ENCODE results near the gene SUFU. TPM values are rescaled to one million over a fixed set of nuclear protein-coding genes. Genes with fewer than 3 reads are reported as not detected.
A peak's percentile ranks its signal among the peaks of the same experiment; 100 is the strongest.

SUFU gene
- total and polyA plus RNA-seq, 8 donors = 0.29 to 26.3 (median 3.7) TPM

DNA sequence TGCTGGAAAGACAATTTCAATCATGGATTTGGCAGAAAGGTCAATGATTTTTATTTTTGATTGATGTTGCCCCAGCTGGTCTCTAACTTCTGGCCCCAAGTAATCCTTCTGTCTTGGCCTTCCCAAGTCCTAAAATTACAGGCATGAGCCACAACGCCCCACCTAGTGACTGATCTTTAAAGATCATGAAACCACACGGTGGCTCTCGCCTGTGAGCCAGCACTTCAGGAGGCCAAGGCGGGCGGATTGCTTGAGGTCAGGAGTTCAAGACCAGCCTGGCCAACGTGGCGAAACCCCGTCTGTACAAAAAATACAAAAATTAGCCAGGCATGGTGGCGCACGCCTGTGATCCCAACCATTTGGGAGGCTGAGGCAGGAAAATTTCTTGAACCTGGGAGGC lies 39.8 kb upstream of the SUFU start:
- Histone ChIP-seq H3K9me3 (no peaks in the 10 kb centered on the region), H3K27me3 (no peaks in the 10 kb centered on the region), H3K27ac (no peak overlapping the region), H3K36me3 (no peaks in the 10 kb centered on the region), H3K4me1 (peaks cover 10 to 51% (median 36%) of the 10 kb centered on the region in 4 donors), H3K4me3 (no peak overlapping the region)
- intact Hi-C loops (cut with DNase I; ENCODE audit: low total_unique reads) = no loop called here
- DNase-seq = no peak
- TF ChIP-seq POLR2AphosphoS5 (IDR thresholded peaks at IDR 0.05) (no peak), EP300 (IDR thresholded peaks at IDR 0.05) (no peak), POLR2A (IDR thresholded peaks at IDR 0.05) (no peak)
- TF ChIP-seq, protein P1, sequence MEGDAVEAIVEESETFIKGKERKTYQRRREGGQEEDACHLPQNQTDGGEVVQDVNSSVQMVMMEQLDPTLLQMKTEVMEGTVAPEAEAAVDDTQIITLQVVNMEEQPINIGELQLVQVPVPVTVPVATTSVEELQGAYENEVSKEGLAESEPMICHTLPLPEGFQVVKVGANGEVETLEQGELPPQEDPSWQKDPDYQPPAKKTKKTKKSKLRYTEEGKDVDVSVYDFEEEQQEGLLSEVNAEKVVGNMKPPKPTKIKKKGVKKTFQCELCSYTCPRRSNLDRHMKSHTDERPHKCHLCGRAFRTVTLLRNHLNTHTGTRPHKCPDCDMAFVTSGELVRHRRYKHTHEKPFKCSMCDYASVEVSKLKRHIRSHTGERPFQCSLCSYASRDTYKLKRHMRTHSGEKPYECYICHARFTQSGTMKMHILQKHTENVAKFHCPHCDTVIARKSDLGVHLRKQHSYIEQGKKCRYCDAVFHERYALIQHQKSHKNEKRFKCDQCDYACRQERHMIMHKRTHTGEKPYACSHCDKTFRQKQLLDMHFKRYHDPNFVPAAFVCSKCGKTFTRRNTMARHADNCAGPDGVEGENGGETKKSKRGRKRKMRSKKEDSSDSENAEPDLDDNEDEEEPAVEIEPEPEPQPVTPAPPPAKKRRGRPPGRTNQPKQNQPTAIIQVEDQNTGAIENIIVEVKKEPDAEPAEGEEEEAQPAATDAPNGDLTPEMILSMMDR (IDR thresholded peaks at IDR 0.05) = no peak
- 81 to 84% (median 82%) methylated on average over 10 of the region's 10 CpGs for WGBS, 5 donors

DNA sequence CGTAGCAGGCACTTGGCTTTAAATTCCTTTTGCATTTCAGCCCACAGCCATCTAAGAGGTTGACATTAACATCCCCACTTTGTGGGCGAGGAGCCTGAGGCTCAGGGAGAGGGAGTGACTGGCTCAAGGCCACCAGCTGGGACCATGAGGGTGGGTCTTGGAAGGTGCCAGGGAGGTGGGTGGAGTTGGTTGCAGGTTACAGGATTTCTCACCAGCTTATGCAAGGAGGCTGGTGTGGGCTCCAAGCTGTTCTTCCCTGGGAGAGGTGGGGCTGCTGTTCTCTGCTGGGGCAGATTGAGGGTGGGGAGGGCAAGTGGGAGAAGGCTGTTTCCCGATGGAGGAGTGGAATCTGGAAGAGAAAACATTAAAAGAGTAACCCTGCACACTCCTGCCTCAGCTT lies 38.3 kb upstream of the SUFU start:
- no peak for DNase-seq
- Histone ChIP-seq H3K36me3 (peaks cover 0 to 10% (median under 1%) of the 10 kb centered on the region in 4 donors), H3K4me3 (no peak overlapping the region), H3K9me3 (no peaks in the 10 kb centered on the region), H3K4me1 (peaks cover 10 to 54% (median 36%) of the 10 kb centered on the region in 4 donors), H3K27ac (no peak overlapping the region), H3K27me3 (no peaks in the 10 kb centered on the region)
- WGBS, 5 donors = 59 to 70% (median 66%) methylated on average over 3 of the region's 3 CpGs
- no peak for TF ChIP-seq POLR2A (IDR thresholded peaks at IDR 0.05)
- TF ChIP-seq, protein P1 (IDR thresholded peaks at IDR 0.05) = no peak
- no peak for TF ChIP-seq POLR2AphosphoS5 (IDR thresholded peaks at IDR 0.05)
- TF ChIP-seq EP300 (IDR thresholded peaks at IDR 0.05) = no peak
- intact Hi-C loops (cut with DNase I; ENCODE audit: low total_unique reads) = no loop called here

DNA sequence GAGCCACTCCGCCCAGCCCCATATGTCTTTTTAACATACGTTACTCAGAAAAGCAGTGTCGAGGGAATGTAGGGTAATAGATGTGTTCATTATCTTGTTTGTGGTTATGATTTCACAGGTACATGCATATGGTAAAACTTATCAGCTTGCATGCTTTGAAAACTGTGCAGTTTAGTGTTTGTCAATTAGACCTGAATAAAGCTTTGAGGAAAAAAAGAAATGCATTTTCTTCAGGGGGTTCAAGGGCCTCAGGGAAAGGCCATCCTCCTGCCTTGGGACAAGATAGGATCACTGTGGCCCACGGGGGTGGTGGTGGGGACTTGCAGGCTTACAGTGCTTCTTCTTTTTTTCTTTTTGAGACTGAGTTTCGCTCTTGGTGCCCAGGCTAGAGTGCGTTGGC lies 36.5 kb upstream of the SUFU start:
- H3K27me3 ChIP-seq = no peaks in the 10 kb centered on the region
- 62 to 79% (median 72%) methylated on average over 6 of the region's 6 CpGs for WGBS, 5 donors
- TF ChIP-seq POLR2AphosphoS5 (IDR thresholded peaks at IDR 0.05) = no peak
- TF ChIP-seq, protein P1 (IDR thresholded peaks at IDR 0.05) = no peak
- no peak for TF ChIP-seq EP300 (IDR thresholded peaks at IDR 0.05)
- no peak for TF ChIP-seq POLR2A (IDR thresholded peaks at IDR 0.05)
- H3K36me3 ChIP-seq = peaks cover 0 to 19% (median 7%) of the 10 kb centered on the region in 4 donors
- no peak overlapping the region for H3K4me3 ChIP-seq
- H3K4me1 ChIP-seq = peaks cover 5 to 37% (median 21%) of the 10 kb centered on the region in 4 donors
- peak overlapping the region in 3 of 5 donors; percentile 33 to 70 (median 56) for H3K27ac ChIP-seq
- intact Hi-C loops (cut with DNase I; ENCODE audit: low total_unique reads) = no loop called here
- no peak for DNase-seq
- no peaks in the 10 kb centered on the region for H3K9me3 ChIP-seq

DNA sequence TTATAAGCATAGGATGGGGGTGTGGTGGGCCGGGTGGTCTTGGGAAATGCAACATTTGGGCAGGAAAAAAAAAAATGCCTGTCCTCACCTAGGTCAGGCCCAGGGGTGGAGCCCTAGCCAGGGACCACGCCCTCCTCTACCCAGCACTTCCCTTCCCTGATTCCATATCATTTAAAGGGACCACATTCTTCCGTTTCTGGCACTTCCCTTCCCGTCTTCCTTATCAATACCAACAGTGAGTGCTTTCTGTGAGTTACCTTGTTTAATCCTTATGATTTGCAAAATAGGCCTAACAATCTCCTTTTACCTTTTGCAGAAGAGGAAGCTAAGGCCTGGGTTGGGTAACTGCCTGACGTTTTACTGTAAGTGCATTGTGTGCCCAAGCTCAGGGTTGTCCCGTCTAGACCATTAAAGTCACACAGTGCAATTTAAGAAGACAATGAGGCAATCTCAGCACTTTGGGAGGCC lies 35.8 kb upstream of the SUFU start:
- H3K27me3 ChIP-seq = no peaks in the 10 kb centered on the region
- TF ChIP-seq, protein P1 (IDR thresholded peaks at IDR 0.05) = no peak
- TF ChIP-seq POLR2AphosphoS5 (IDR thresholded peaks at IDR 0.05) (no peak), POLR2A (IDR thresholded peaks at IDR 0.05) (no peak), EP300 (IDR thresholded peaks at IDR 0.05) (no peak)
- peaks cover 0 to 30% (median 15%) of the 10 kb centered on the region in 4 donors for H3K4me1 ChIP-seq
- no peaks in the 10 kb centered on the region for H3K9me3 ChIP-seq
- H3K36me3 ChIP-seq = peaks cover 0 to 19% (median 7%) of the 10 kb centered on the region in 4 donors
- 21 to 39% (median 31%) methylated on average over 6 of the region's 6 CpGs for WGBS, 5 donors
- intact Hi-C loops (cut with DNase I; ENCODE audit: low total_unique reads) = no loop called here
- H3K27ac ChIP-seq = peak overlapping the region in 3 of 5 donors; percentile 33 to 70 (median 56)
- DNase-seq = peak; percentile 50 to 60
- H3K4me3 ChIP-seq = peak overlapping the region in 3 of 4 donors; percentile 4 to 29 (median 11)

All from stomach (tissue), 9 donors.